T-helper 17 cell (primary cell): Measurements from ENCODE around the gene NEK6. TPM values are rescaled to one million over a fixed set of nuclear protein-coding genes. Genes with fewer than 3 reads are reported as not detected.

ENCODE experiments used
- ATAC-seq: fragments of 150-1000 bp; cut with Tn5 transposase; 2 replicates; pipeline ENCODE4 v1.10.0; 2021; ENCODE audit warnings: mild to moderate bottlenecking, moderate library complexity
- DNase-seq, 3 donors: peaks; one replicate each; pipeline versions ENCODE4 v3.0.0 to v3.0.0-alpha.2; 2020 to 2021
- H3K9me3 ChIP-seq: one replicate; pipeline ENCODE4 v1.7.0; 2013; ENCODE audit warnings: low read length, mild to moderate bottlenecking; ENCODE audit not compliant: control insufficient read depth, poor library complexity, severe bottlenecking
- H3K27ac Mint-ChIP-seq: one replicate; pipeline ENCODE4 v1.8.0; 2022; ENCODE audit warnings: mild to moderate bottlenecking, moderate library complexity, mixed read lengths
- H3K27me3 Mint-ChIP-seq: one replicate; pipeline ENCODE4 v1.8.0; 2022; ENCODE audit warnings: mixed read lengths
- H3K36me3 Mint-ChIP-seq: one replicate; pipeline ENCODE4 v1.8.0; 2022; ENCODE audit warnings: low read depth, mixed read lengths
- H3K4me1 Mint-ChIP-seq: one replicate; pipeline ENCODE4 v1.8.0; 2022; ENCODE audit warnings: mild to moderate bottlenecking, mixed read lengths
- H3K4me3 Mint-ChIP-seq: one replicate; pipeline ENCODE4 v1.8.0; 2022; ENCODE audit warnings: mild to moderate bottlenecking, moderate library complexity, mixed read lengths
- total RNA-seq, 4 donors: library from RNA in 2 of 4; stranded (reverse) in 2 of 4; gene quantifications; one replicate each; pipeline ENCODE4 v1.2.3 and lab custom pipeline; 2022 to 2026

NEK6 gene
- total RNA-seq, 2 donors from 2014 or later: 7.8 to 12.7 TPM

DNA sequence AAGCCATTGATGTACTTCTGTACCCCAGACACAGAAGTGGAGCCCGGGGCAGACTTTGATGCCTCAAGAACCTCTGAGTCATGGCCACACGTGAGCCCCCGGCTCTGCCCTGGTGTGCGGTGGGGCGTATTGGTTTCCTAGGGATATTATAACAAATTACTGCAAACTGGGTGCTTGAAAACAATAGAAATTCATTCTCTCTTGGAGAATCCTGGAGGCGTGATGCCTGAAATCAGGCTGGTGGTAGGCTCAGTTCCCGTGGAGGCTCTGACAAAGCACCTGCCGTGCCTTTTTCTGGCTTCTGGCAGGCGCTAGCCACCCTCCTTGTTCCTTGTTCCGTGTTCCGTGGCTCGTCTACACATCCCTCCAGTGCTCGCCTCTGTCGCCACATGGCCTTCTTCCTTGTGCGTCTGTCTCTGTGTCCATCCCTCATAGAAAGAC, 24.2 kb downstream of the NEK6 start:
- DNase-seq (no peak), ATAC-seq (no peak)
- no peak overlapping the region for H3K27ac Mint-ChIP-seq
- H3K36me3 Mint-ChIP-seq: no peaks in the 10 kb centered on the region
- H3K4me1 Mint-ChIP-seq: peaks cover 20% of the 10 kb centered on the region
- no peaks in the 10 kb centered on the region for H3K27me3 Mint-ChIP-seq
- H3K9me3 ChIP-seq: no peaks in the 10 kb centered on the region
- H3K4me3 Mint-ChIP-seq: no peak overlapping the region

DNA sequence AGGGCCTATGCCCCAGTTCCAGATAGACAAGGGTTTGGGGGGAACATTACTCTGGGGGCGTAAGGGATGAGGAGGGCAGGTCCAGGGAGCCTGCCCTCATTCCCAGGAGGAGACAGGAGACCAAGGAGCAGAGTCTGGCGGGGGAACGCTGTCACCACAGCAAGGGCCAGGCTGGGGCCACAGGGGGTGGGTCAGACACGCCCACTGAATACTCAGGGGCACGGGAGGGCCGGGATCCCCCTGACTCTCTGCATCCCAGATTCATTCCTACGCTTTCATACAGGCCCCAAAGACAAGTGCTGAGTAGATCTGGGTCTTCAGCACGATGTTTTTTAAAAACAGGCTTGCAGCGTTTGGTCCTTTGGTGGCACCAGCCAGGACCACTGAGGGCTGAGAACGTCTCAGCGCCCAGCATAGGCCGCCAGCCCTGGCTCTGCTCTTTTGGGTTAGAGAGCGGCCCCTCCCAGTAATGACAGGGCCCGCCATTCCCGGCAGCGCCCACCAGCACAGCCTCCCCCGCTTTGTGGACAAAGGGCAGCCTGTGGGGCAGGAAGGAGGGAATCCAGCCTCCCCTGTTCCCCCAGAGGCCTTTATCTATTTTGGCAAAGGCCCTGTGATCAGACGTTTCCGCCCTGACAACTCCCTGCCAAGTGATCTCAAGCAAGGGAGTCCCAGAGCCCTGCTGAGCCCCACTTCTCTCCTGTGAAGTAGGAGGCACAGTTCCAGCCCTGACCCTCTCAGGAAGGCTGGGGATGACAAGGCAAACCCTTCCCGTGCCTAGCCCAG, 24.9 kb downstream of the NEK6 start:
- DNase-seq (no peak), ATAC-seq (no peak)
- Mint-ChIP-seq H3K27ac (no peak overlapping the region), H3K27me3 (no peaks in the 10 kb centered on the region), H3K4me3 (no peak overlapping the region), H3K36me3 (no peaks in the 10 kb centered on the region), H3K4me1 (peaks cover 20% of the 10 kb centered on the region)
- H3K9me3 ChIP-seq: no peaks in the 10 kb centered on the region

GRCh38 chr9:124283228-124283814, 25.6 kb downstream of the NEK6 start:
- H3K36me3 Mint-ChIP-seq: no peaks in the 10 kb centered on the region
- H3K9me3 ChIP-seq: no peaks in the 10 kb centered on the region
- ATAC-seq: no peak
- no peaks in the 10 kb centered on the region for H3K27me3 Mint-ChIP-seq
- no peak overlapping the region for H3K4me3 Mint-ChIP-seq
- DNase-seq: no peak
- peaks cover 17% of the 10 kb centered on the region for H3K4me1 Mint-ChIP-seq
- H3K27ac Mint-ChIP-seq: no peak overlapping the region

GRCh38 chr9:124284237-124284831, 26.6 kb downstream of the NEK6 start:
- DNase-seq: no peak
- Mint-ChIP-seq H3K36me3 (no peaks in the 10 kb centered on the region), H3K4me1 (peaks cover 19% of the 10 kb centered on the region), H3K4me3 (no peak overlapping the region), H3K27ac (no peak overlapping the region), H3K27me3 (no peaks in the 10 kb centered on the region)
- H3K9me3 ChIP-seq: no peaks in the 10 kb centered on the region
- no peak for ATAC-seq

DNA sequence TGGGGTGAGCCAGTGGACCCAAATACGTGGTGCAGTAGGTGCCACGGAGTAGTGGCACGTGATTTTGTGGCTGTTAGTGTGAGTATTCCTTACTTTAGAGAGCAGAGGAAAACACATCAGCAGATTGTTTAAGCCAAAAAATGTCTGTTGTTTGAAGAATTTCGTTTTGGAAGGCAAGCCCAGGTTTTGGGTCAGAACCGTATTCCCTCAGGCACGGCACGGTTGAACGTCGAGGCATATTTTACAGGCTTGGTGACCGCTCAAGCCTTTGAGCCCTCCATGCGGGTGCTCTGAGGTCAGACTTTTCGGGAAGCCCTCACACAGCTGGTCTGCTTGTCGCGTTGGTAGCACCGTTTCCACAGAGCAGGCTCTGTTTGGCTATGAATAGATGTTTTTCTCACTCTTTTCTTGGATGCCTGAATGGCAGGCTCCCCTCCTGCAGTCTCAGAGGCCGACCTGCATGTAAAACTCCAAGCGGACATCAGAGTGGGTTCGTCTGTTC, 27.2 kb downstream of the NEK6 start:
- DNase-seq (no peak), ATAC-seq (no peak)
- no peaks in the 10 kb centered on the region for H3K9me3 ChIP-seq
- Mint-ChIP-seq H3K4me1 (peaks cover 20% of the 10 kb centered on the region), H3K27me3 (no peaks in the 10 kb centered on the region), H3K36me3 (no peaks in the 10 kb centered on the region), H3K27ac (peak overlapping the region; percentile 89), H3K4me3 (peak overlapping the region; percentile 21)

DNA sequence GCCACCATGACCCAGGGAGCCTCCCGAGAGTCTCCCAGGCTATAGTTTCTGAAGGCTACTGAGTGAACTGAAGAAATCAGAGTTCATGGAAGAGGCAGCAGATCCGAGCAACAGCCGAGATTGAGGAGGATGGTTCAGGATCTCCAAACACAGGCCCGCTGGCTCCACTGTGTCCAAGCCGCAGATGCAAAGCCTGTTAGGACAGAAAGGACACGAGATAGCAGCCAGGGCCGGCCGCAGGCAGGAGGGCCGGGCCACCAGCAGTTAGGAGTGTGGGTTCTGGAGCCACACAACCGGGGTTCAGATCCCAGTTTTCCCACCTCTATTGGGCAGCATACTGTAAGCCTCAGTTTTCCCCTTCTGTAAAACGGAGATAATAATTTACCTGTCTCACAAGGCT, 27.7 kb downstream of the NEK6 start:
- ATAC-seq (no peak), DNase-seq (no peak)
- H3K4me1 Mint-ChIP-seq: peaks cover 20% of the 10 kb centered on the region
- no peaks in the 10 kb centered on the region for H3K36me3 Mint-ChIP-seq
- peak overlapping the region; percentile 21 for H3K4me3 Mint-ChIP-seq
- H3K27ac Mint-ChIP-seq: peak overlapping the region; percentile 89
- no peaks in the 10 kb centered on the region for H3K9me3 ChIP-seq
- no peaks in the 10 kb centered on the region for H3K27me3 Mint-ChIP-seq

DNA sequence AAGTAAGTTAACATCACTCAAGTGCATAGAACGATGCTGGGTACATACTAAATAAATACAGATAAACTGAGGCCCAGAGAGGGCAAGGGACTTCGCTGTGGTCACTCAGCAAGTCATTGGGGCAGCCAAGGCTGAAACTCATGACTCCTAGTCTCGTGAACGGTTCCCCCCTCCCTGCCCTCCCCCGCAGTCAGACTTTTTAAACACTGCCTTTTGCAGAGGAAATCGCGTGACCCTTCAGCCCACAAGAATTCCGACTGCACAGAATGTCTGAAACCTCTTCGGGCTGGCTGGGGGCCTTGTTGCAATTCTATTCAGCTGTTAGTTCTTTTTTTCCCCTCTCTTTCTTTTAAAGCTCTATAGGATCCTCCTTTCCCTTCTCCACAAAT, 28.1 kb downstream of the NEK6 start:
- no peak for DNase-seq
- H3K9me3 ChIP-seq: no peaks in the 10 kb centered on the region
- H3K27me3 Mint-ChIP-seq: no peaks in the 10 kb centered on the region
- H3K27ac Mint-ChIP-seq: peak overlapping the region; percentile 89
- H3K36me3 Mint-ChIP-seq: no peaks in the 10 kb centered on the region
- peak; percentile 48 for ATAC-seq
- peaks cover 22% of the 10 kb centered on the region for H3K4me1 Mint-ChIP-seq
- peak overlapping the region; percentile 61 for H3K4me3 Mint-ChIP-seq

GRCh38 chr9:124286292-124286931, 28.7 kb downstream of the NEK6 start:
- ATAC-seq (peak; percentile 64), DNase-seq (no peak)
- Mint-ChIP-seq H3K27me3 (no peaks in the 10 kb centered on the region), H3K4me3 (peak overlapping the region; percentile 75), H3K4me1 (peaks cover 25% of the 10 kb centered on the region), H3K36me3 (no peaks in the 10 kb centered on the region), H3K27ac (peak overlapping the region; percentile 89)
- no peaks in the 10 kb centered on the region for H3K9me3 ChIP-seq

DNA sequence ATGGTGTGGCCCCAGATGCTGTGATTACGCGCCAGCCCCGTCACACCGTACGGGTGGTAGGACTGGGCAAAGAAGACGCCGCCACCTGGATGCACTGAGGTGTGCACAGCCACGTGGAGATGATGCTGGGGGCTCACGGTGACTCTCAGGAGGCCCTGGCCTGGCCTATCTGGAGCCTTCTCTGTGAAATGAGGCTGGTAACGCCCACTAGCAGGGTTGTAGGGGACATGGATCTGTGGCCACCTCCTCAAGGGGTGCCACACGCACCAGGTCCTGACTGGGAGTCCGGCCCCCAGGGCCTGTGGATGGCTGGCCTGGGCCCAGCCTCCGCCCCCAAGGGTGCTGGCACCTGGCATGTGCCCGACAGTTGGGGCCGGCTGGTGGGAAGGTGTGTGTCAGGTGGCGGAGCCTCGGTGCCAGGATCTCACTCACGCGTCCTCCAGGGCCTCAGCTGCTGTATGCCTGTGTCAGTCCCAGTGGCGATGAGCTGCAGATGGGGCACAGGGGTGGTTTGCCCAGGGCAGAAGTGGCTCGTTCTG, 32.4 kb downstream of the NEK6 start:
- no peak for DNase-seq
- ATAC-seq: peak; percentile 62
- H3K36me3 Mint-ChIP-seq: no peaks in the 10 kb centered on the region
- H3K9me3 ChIP-seq: no peaks in the 10 kb centered on the region
- no peak overlapping the region for H3K27ac Mint-ChIP-seq
- H3K4me1 Mint-ChIP-seq: peaks cover 26% of the 10 kb centered on the region
- no peak overlapping the region for H3K4me3 Mint-ChIP-seq
- no peaks in the 10 kb centered on the region for H3K27me3 Mint-ChIP-seq

DNA sequence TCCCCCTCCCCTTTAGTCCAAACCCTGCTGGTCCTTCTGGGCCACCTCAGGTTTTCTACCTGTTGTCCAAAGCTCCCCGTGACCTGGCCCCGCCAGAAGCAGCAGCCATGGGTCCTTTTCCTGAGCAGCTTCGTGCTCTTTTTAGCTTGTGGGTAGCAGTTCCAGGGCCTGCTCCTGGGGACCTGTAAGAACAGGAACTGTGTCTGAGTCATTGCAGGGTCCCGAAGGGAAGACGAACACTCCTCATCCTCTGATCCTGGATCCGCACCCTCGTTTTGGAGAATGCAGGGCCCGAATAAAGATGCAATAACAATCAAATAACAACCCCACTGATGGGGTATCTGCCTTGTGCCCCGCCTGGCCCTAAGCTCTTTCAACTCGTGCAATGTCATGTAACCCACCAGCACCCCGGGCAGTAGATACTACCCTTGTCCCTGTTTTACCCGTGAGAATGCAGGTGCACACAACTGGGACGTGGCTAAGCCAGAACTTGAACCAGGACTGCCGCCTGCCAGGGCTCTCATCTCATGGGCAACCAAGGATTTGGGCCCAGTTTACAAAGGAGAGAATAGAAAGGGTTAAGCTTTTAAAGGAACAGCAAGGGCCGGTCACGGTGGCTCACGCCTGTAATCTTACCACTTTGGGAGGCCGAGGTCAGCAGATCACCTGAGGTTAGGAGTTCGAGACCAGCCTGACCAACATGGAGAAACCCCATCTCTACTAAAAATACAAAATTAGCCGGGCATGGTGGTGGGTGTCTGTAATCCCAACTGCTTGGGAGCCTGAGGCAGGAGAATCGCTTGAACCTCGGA, 33.2 kb downstream of the NEK6 start:
- no peak overlapping the region for H3K4me3 Mint-ChIP-seq
- peaks cover 24% of the 10 kb centered on the region for H3K4me1 Mint-ChIP-seq
- peak overlapping the region; percentile 72 for H3K27ac Mint-ChIP-seq
- ATAC-seq: no peak
- H3K36me3 Mint-ChIP-seq: no peaks in the 10 kb centered on the region
- DNase-seq: no peak
- no peaks in the 10 kb centered on the region for H3K9me3 ChIP-seq
- H3K27me3 Mint-ChIP-seq: no peaks in the 10 kb centered on the region

- Mint-ChIP-seq H3K4me1 (peaks cover 14% of the 10 kb centered on the region), H3K4me3 (no peak overlapping the region), H3K27ac (peak overlapping the region; percentile 72), H3K36me3 (no peaks in the 10 kb centered on the region), H3K27me3 (no peaks in the 10 kb centered on the region)
- peak; percentile 58 for ATAC-seq
- no peaks in the 10 kb centered on the region for H3K9me3 ChIP-seq
- DNase-seq: no peak
These were observed 34.1 kb downstream of the NEK6 start for GRCh38 chr9:124291801-124292396.
